Mesothelial cell of epicardium (in vitro differentiated cells): ENCODE results near the gene HPSE2. TPM values are rescaled to one million over a fixed set of nuclear protein-coding genes. Genes with fewer than 3 reads are reported as not detected.

Source experiments
- DNase-seq, 2 experiments: peaks; one replicate each; pipeline ENCODE4 v3.0.0; 2021; ENCODE audit warnings: low spot score in 2 of 2; ENCODE audit not compliant: unreplicated experiment in 2 of 2
- H3K27ac Mint-ChIP-seq: 2 replicates; pipeline ENCODE4 v1.8.0; 2021; ENCODE audit warnings: mixed read lengths
- H3K27me3 Mint-ChIP-seq: 2 replicates; pipeline ENCODE4 v1.8.0; 2021; ENCODE audit warnings: low read depth, mixed read lengths
- H3K36me3 Mint-ChIP-seq: 2 replicates; pipeline ENCODE4 v1.8.0; 2021; ENCODE audit warnings: mixed read lengths
- H3K4me1 Mint-ChIP-seq: 2 replicates; pipeline ENCODE4 v1.8.0; 2021; ENCODE audit warnings: mixed read lengths
- H3K4me3 Mint-ChIP-seq: 2 replicates; pipeline ENCODE4 v1.8.0; 2021; ENCODE audit warnings: mild to moderate bottlenecking, moderate library complexity, mixed read lengths
- H3K9me3 Mint-ChIP-seq: 2 replicates; pipeline ENCODE4 v1.8.0; 2021; ENCODE audit warnings: mixed read lengths
- CTCF ChIP-seq: fragments of 200-600 bp; sonication (generic); IDR thresholded peaks from one replicate; pipeline ENCODE4 v1.5.0; 2021; ENCODE audit warnings: antibody characterized with exemption; ENCODE audit not compliant: unreplicated experiment
- total RNA-seq: library from RNA; stranded (reverse); gene quantifications from 3 replicates; pipeline ENCODE4 v1.2.1, GENCODE V29; 2021

The HPSE2 gene
- total RNA-seq, 1 donor from 2014 or later = 2.3 TPM

- H3K4me1 Mint-ChIP-seq = no peaks in the 10 kb centered on the region
- peaks cover under 1% of the 10 kb centered on the region for H3K9me3 Mint-ChIP-seq
- H3K36me3 Mint-ChIP-seq = no peaks in the 10 kb centered on the region
- no peak for DNase-seq
- no peak overlapping the region for H3K4me3 Mint-ChIP-seq
- H3K27me3 Mint-ChIP-seq = peaks cover 6% of the 10 kb centered on the region
- TF ChIP-seq CTCF = no peak
- H3K27ac Mint-ChIP-seq = no peak overlapping the region
Observed at GRCh38 chr10:98817396-98817795, 418.3 kb downstream of the HPSE2 start.

GRCh38 chr10:98815039-98815885 is 420.4 kb downstream of the HPSE2 start:
- DNase-seq = no peak
- no peaks in the 10 kb centered on the region for H3K36me3 Mint-ChIP-seq
- no peak overlapping the region for H3K27ac Mint-ChIP-seq
- peaks cover 7% of the 10 kb centered on the region for H3K27me3 Mint-ChIP-seq
- no peak overlapping the region for H3K4me3 Mint-ChIP-seq
- no peaks in the 10 kb centered on the region for H3K4me1 Mint-ChIP-seq
- TF ChIP-seq CTCF = no peak
- H3K9me3 Mint-ChIP-seq = no peaks in the 10 kb centered on the region

GRCh38 chr10:98814470-98814869 is 421.2 kb downstream of the HPSE2 start:
- Mint-ChIP-seq H3K36me3 (no peaks in the 10 kb centered on the region), H3K4me1 (no peaks in the 10 kb centered on the region), H3K27ac (no peak overlapping the region), H3K27me3 (peaks cover 7% of the 10 kb centered on the region), H3K9me3 (no peaks in the 10 kb centered on the region), H3K4me3 (no peak overlapping the region)
- TF ChIP-seq CTCF = no peak
- no peak for DNase-seq

- Mint-ChIP-seq H3K4me3 (no peak overlapping the region), H3K27me3 (peaks cover 16% of the 10 kb centered on the region), H3K27ac (no peak overlapping the region), H3K4me1 (no peaks in the 10 kb centered on the region), H3K36me3 (no peaks in the 10 kb centered on the region), H3K9me3 (no peaks in the 10 kb centered on the region)
- TF ChIP-seq CTCF = no peak
- DNase-seq = no peak
Observed at GRCh38 chr10:98808282-98808892, 427.3 kb downstream of the HPSE2 start.

GRCh38 chr10:98800263-98800662 is 435.4 kb downstream of the HPSE2 start:
- peaks cover 27% of the 10 kb centered on the region for H3K9me3 Mint-ChIP-seq
- no peak for TF ChIP-seq CTCF
- H3K4me3 Mint-ChIP-seq = no peak overlapping the region
- no peaks in the 10 kb centered on the region for H3K27me3 Mint-ChIP-seq
- no peaks in the 10 kb centered on the region for H3K36me3 Mint-ChIP-seq
- no peak for DNase-seq
- H3K4me1 Mint-ChIP-seq = no peaks in the 10 kb centered on the region
- H3K27ac Mint-ChIP-seq = no peak overlapping the region
